ENCODE data around the gene ZNF668. TPM values are rescaled to one million over a fixed set of nuclear protein-coding genes. Genes with fewer than 3 reads are reported as not detected.

ZNF668 gene
- total and polyA plus RNA-seq, 2 of the 4 experiments (the other 2 are of a cell fraction) = 4.5 to 11.6 TPM

GRCh38 chr16:31077592-31078396, 3.8 kb upstream of the ZNF668 start (continued):
- no peak for TF ChIP-seq CHD1 (IDR thresholded peaks at IDR 0.05; ENCODE audit: low read depth, low read length)
- no peak for TF ChIP-seq POLR2A (IDR thresholded peaks at IDR 0.05; ENCODE audit: low read depth, low read length)

DNA sequence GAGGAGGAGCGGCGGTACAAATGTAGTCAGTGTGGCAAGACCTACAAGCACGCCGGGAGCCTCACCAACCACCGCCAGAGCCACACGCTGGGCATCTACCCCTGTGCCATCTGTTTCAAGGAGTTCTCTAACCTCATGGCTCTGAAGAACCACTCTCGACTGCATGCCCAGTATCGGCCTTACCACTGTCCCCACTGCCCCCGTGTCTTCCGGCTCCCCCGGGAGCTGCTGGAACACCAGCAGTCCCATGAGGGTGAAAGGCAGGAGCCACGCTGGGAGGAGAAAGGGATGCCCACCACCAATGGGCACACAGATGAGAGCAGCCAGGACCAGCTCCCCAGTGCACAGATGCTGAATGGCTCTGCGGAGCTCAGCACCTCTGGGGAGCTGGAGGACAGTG, 3.0 kb upstream of the ZNF668 start:
- dilution Hi-C loops (cut with HindIII; ENCODE audit: low sequenced_read_pairs, unreplicated experiment) (no loop called here), intact Hi-C loops (cut with micrococcal nuclease) (loop anchor here (10.0 kb wide), 1 partner anchor 122 kb away; the partner anchor contains the start of gene SETD1A), in situ Hi-C loops (cut with MboI; ENCODE audit: low sequenced_read_pairs) (loop anchor here (10.0 kb wide), 1 partner anchor 388 kb away; no protein-coding TSS in a partner anchor)
- no peak overlapping the region for H3K56ac ChIP-seq (ENCODE audit: extremely low read depth, insufficient read depth, low read length)
- H2AK5ac ChIP-seq (ENCODE audit: low read depth, low read length) = no peak overlapping the region
- H3K9me3 ChIP-seq (ENCODE audit: control insufficient read depth, insufficient read depth, low read length) = no peaks in the 10 kb centered on the region
- no peak overlapping the region for H2BK20ac ChIP-seq (ENCODE audit: low read depth, low read length)
- H2BK5ac ChIP-seq (ENCODE audit: low read depth, low read length, poor library complexity, severe bottlenecking) = no peak overlapping the region
- peaks cover 10% of the 10 kb centered on the region; the same call in 1 of the 2 replicates for H4K20me1 ChIP-seq (ENCODE audit: insufficient read depth, low read length)
- DNase-seq (no peak), ATAC-seq (ENCODE audit: low read depth) (no peak)
- no peak overlapping the region for H3K27ac ChIP-seq (ENCODE audit: insufficient read depth, low read length)
- CTCF ChIA-PET = interaction anchor here (0.6 kb wide), 1 partner anchor 25 kb away, joined by 4 read pairs; no protein-coding TSS in a partner anchor
- POLR2A ChIA-PET (ENCODE audit: unreplicated experiment) = no interaction called here
- H4K8ac ChIP-seq (ENCODE audit: low read depth in 2 of 2, low read length in 2 of 2) = no peak overlapping the region
- no peak overlapping the region for H2AFZ ChIP-seq (replicated peaks; ENCODE audit: low read length, poor library complexity)
- no peak overlapping the region for H3K4me2 ChIP-seq (ENCODE audit: low read depth, low read length)
- no peak overlapping the region for H3K14ac ChIP-seq (replicated peaks; ENCODE audit: low read depth, low read length)
- 100% methylated on average over 7 of the region's 13 CpGs; no CpG with 5 or more reads in 1 of the 2 experiments for WGBS, 2 experiments (ENCODE audit: extremely low coverage in 2 of 2, insufficient read length in 1 of 2)
- no peak overlapping the region for H3K4ac ChIP-seq (ENCODE audit: low read depth, low read length)
- H3K4me1 ChIP-seq (ENCODE audit: control insufficient read depth, insufficient read depth, low read length) = 0 out of 2 replicates have a peak, but pooled peaks cover under 1% of the 10 kb centered on the region
- H3K9ac ChIP-seq (ENCODE audit: low read depth, low read length) = no peak overlapping the region
- no peak overlapping the region for H2BK120ac ChIP-seq (ENCODE audit: low read depth, low read length)
- H3K18ac ChIP-seq (ENCODE audit: low read depth, low read length) = no peak overlapping the region
- peaks cover 15 to 65% of the 10 kb centered on the region in 2 experiments for H3K79me1 ChIP-seq (ENCODE audit: low read depth in 1 of 2, low read length in 2 of 2)
- no peaks in the 10 kb centered on the region for H3K9me1 ChIP-seq (ENCODE audit: insufficient read depth, low read length)
- no peak overlapping the region for H2AK9ac ChIP-seq (replicated peaks; ENCODE audit: low read depth, low read length, poor library complexity)
- H2BK15ac ChIP-seq (ENCODE audit: low read depth, low read length) = no peak overlapping the region
- H3K4me3 ChIP-seq (ENCODE audit: insufficient read depth, low read depth, low read length) = no peak overlapping the region
- H3K36me3 ChIP-seq (ENCODE audit: control insufficient read depth, insufficient read depth, low read length) = peaks cover 56% of the 10 kb centered on the region
- no peak overlapping the region for H3K23ac ChIP-seq (ENCODE audit: low read depth, low read length)
- no peaks in the 10 kb centered on the region for H3K27me3 ChIP-seq (ENCODE audit: control insufficient read depth, insufficient read depth, low read length)
- no peak overlapping the region for H4K5ac ChIP-seq (ENCODE audit: low read depth, low read length)
- no peak overlapping the region for H4K91ac ChIP-seq (ENCODE audit: insufficient read depth, low read depth, low read length)
- no TSS peak for BruUV-seq (replicated peaks)
- no peak for TF ChIP-seq NFE2L2 (IDR thresholded peaks at IDR 0.05; ENCODE audit: low read depth, low read length)
- TF ChIP-seq MAFK (IDR thresholded peaks at IDR 0.05; ENCODE audit: low read depth, low read length) = no peak
- TF ChIP-seq MAZ (IDR thresholded peaks at IDR 0.05; ENCODE audit: borderline replicate concordance, low read depth, low read length) = no peak
- no peak for TF ChIP-seq RCOR1 (IDR thresholded peaks at IDR 0.05; ENCODE audit: insufficient replicate concordance, low read length)
- no peak for TF ChIP-seq FOS (IDR thresholded peaks at IDR 0.05; ENCODE audit: low read depth, low read length)
- no peak for TF ChIP-seq BHLHE40 (IDR thresholded peaks at IDR 0.05; ENCODE audit: low read depth, low read length)
- TF ChIP-seq, protein P1, sequence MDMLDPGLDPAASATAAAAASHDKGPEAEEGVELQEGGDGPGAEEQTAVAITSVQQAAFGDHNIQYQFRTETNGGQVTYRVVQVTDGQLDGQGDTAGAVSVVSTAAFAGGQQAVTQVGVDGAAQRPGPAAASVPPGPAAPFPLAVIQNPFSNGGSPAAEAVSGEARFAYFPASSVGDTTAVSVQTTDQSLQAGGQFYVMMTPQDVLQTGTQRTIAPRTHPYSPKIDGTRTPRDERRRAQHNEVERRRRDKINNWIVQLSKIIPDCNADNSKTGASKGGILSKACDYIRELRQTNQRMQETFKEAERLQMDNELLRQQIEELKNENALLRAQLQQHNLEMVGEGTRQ (IDR thresholded peaks at IDR 0.05; ENCODE audit: low read depth, low read length) = no peak
- TF ChIP-seq RFX5 (IDR thresholded peaks at IDR 0.05; ENCODE audit: low read depth, low read length) = no peak
- no peak for TF ChIP-seq CTCF (conservative IDR thresholded peaks at IDR 0.05; ENCODE audit: low read depth, low read length)
- no peak for TF ChIP-seq POLR2A (IDR thresholded peaks at IDR 0.05; ENCODE audit: low read depth, low read length)
- TF ChIP-seq ELK1 (IDR thresholded peaks at IDR 0.05; ENCODE audit: borderline replicate concordance, low read depth, low read length) = no peak
- no peak for TF ChIP-seq CHD1 (IDR thresholded peaks at IDR 0.05; ENCODE audit: low read depth, low read length)

All from IMR-90 (cell line).